HEK293 (cell line): Measurements from ENCODE around the gene G3BP1.

Experiments used
- CTCF ChIA-PET: fragments of 350-600 bp; formaldehyde crosslinking; extraction: SDS; loops from one replicate; lab custom pipeline; 2021; ENCODE audit warnings: antibody characterized with exemption; lab: Yijun Ruan, JAX
- POLR2A ChIA-PET: fragments of 300-600 bp; formaldehyde crosslinking; extraction: SDS; loops from one replicate; lab custom pipeline; 2020; ENCODE audit warnings: antibody characterized with exemption, inconsistent platforms; lab: Yijun Ruan, JAX
- H3K27ac ChIP-seq: fragments of 200-500 bp; sonication (Bioruptor generic); 2 replicates; pipeline ENCODE4 v1.5.1; 2014; ENCODE audit warnings: low read depth, low read length, control low read depth, inconsistent platforms; ENCODE audit errors: extremely low read depth
- H3K36me3 ChIP-seq, 2 experiments: fragments of 200-500 bp in 1 of 2; sonication (Bioruptor generic) in 1 of 2; 1 replicate in 1 of 2; 2 replicates in 1 of 2; pipeline ENCODE4 v1.5.1; 2014 to 2017; ENCODE audit warnings: inconsistent platforms in 2 of 2, low read length in 2 of 2; ENCODE audit not compliant: control insufficient read depth in 2 of 2, insufficient read depth in 1 of 2
- H3K4me1 ChIP-seq: fragments of 200-500 bp; sonication (Bioruptor generic); 2 replicates; pipeline ENCODE4 v1.5.1; 2014; ENCODE audit warnings: mild to moderate bottlenecking, low read length, inconsistent platforms; ENCODE audit not compliant: control insufficient read depth, insufficient read depth
- H3K4me3 ChIP-seq: 2 replicates; pipeline ENCODE4 v1.5.1; 2011; ENCODE audit warnings: low read depth, mild to moderate bottlenecking, control low read depth, low read length, moderate library complexity
- H3K9me3 ChIP-seq: fragments of 200-500 bp; sonication (Bioruptor generic); 2 replicates; pipeline ENCODE4 v1.5.1; 2014; ENCODE audit warnings: low read depth, low read length, inconsistent platforms; ENCODE audit not compliant: control insufficient read depth, insufficient read depth
- GLIS2 ChIP-seq: fragments of 450-650 bp; formaldehyde crosslinking; IDR thresholded peaks from 2 replicates; pipeline ENCODE4 v1.5.1; 2016; ENCODE audit warnings: missing biosample characterization, missing genetic modification characterization
- OSR2 ChIP-seq: fragments of 450-650 bp; formaldehyde crosslinking; IDR thresholded peaks from 2 replicates; pipeline ENCODE4 v1.5.1; 2016; ENCODE audit warnings: missing biosample characterization, missing genetic modification characterization
- SCRT1 ChIP-seq: fragments of 450-650 bp; formaldehyde crosslinking; IDR thresholded peaks from 2 replicates; pipeline ENCODE4 v1.5.1; 2016; ENCODE audit warnings: missing biosample characterization, missing genetic modification characterization, borderline replicate concordance
- ZBTB21 ChIP-seq: fragments of 450-650 bp; formaldehyde crosslinking; IDR thresholded peaks from 2 replicates; pipeline ENCODE4 v1.5.1; 2017; ENCODE audit warnings: missing biosample characterization, missing genetic modification characterization
- ZBTB48 ChIP-seq: fragments of 450-650 bp; formaldehyde crosslinking; IDR thresholded peaks from 2 replicates; pipeline ENCODE4 v1.5.1; 2016; ENCODE audit warnings: missing biosample characterization, missing genetic modification characterization
- ZNF10 ChIP-seq: fragments of 450-650 bp; formaldehyde crosslinking; IDR thresholded peaks from 2 replicates; pipeline ENCODE4 v1.5.1; 2017; ENCODE audit warnings: missing biosample characterization, missing genetic modification characterization
- ZNF146 ChIP-seq: fragments of 450-650 bp; formaldehyde crosslinking; IDR thresholded peaks from 2 replicates; pipeline ENCODE4 v1.5.1; 2016; ENCODE audit warnings: missing biosample characterization, missing genetic modification characterization
- ZNF274 ChIP-seq, 2 experiments: fragments of 200-500 bp in 1 of 2; fragments of 450-650 bp in 1 of 2; sonication (Bioruptor generic) in 1 of 2; formaldehyde crosslinking in 1 of 2; IDR thresholded peaks; 2 replicates each; pipeline versions ENCODE4 v1.5.1 to v1.6.1; 2014 to 2016; ENCODE audit warnings: borderline replicate concordance in 1 of 2, inconsistent platforms in 1 of 2, low read length in 1 of 2, missing biosample characterization in 1 of 2, missing genetic modification characterization in 1 of 2
- ZNF311 ChIP-seq: fragments of 450-650 bp; formaldehyde crosslinking; IDR thresholded peaks from 2 replicates; pipeline ENCODE4 v1.5.1; 2017; ENCODE audit warnings: missing biosample characterization, missing genetic modification characterization, borderline replicate concordance
- ZNF596 ChIP-seq: fragments of 450-650 bp; IDR thresholded peaks from 2 replicates; pipeline ENCODE4 v1.5.0; 2018; ENCODE audit warnings: missing biosample characterization, mild to moderate bottlenecking, missing genetic modification characterization, moderate library complexity
- ZNF701 ChIP-seq: fragments of 450-650 bp; formaldehyde crosslinking; IDR thresholded peaks from 2 replicates; pipeline ENCODE4 v1.5.1; 2016; ENCODE audit warnings: missing biosample characterization, missing genetic modification characterization
- ZNF707 ChIP-seq: fragments of 450-650 bp; formaldehyde crosslinking; IDR thresholded peaks from 2 replicates; pipeline ENCODE4 v1.5.1; 2016; ENCODE audit warnings: missing biosample characterization, missing genetic modification characterization
- ZNF792 ChIP-seq: fragments of 450-650 bp; formaldehyde crosslinking; IDR thresholded peaks from 2 replicates; pipeline ENCODE4 v1.5.1; 2016; ENCODE audit warnings: missing biosample characterization, missing genetic modification characterization
- TF ChIP-seq, protein P1 (sequence below): fragments of 450-650 bp; formaldehyde crosslinking; IDR thresholded peaks from 2 replicates; pipeline ENCODE4 v1.5.1; 2016; ENCODE audit warnings: missing biosample characterization, missing genetic modification characterization
- TF ChIP-seq, protein P2 (sequence below): fragments of 450-650 bp; formaldehyde crosslinking; IDR thresholded peaks from 2 replicates; pipeline ENCODE4 v1.5.1; 2016; ENCODE audit warnings: missing biosample characterization, missing genetic modification characterization
- TF ChIP-seq, protein P3 (sequence below): fragments of 450-650 bp; formaldehyde crosslinking; IDR thresholded peaks from 2 replicates; pipeline ENCODE4 v1.5.1; 2016; ENCODE audit warnings: missing biosample characterization, missing genetic modification characterization, borderline replicate concordance
- TF ChIP-seq, protein P4 (sequence below): fragments of 450-650 bp; formaldehyde crosslinking; IDR thresholded peaks from 2 replicates; pipeline ENCODE4 v1.5.1; 2017; ENCODE audit warnings: missing biosample characterization, mild to moderate bottlenecking, missing genetic modification characterization, moderate library complexity
- TF ChIP-seq, protein P5 (sequence below): fragments of 450-650 bp; formaldehyde crosslinking; IDR thresholded peaks from 2 replicates; pipeline ENCODE4 v1.5.1; 2017; ENCODE audit warnings: missing biosample characterization, missing genetic modification characterization
- TF ChIP-seq, protein P6 (sequence below): fragments of 450-650 bp; formaldehyde crosslinking; IDR thresholded peaks from 2 replicates; pipeline ENCODE4 v1.5.1; 2016; ENCODE audit warnings: missing biosample characterization, missing genetic modification characterization

Gene G3BP1

DNA sequence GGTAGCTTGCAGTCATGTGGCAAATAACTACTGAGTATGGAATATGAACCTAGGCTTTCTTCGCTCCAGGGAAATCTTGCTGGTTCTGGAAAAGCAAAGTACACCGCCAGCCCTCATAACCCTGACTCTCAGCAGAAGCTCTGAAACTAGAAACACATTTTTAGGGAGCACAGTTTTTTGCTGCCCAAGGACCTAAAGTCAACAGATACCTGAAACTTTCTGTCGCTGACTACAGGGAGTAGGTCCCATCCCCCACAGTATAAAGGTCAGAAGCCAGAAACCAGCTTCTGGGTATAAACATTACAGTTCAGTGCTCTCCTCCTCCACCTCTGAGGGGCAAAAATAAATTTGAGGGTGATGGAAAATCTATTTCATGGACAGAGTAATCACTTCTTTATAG, 16.4 kb upstream of the G3BP1 start:
- Histone ChIP-seq H3K9me3 (no peaks in the 10 kb centered on the region), H3K27ac (no peak overlapping the region)
- TF ChIP-seq OSR2 (tag by site-specific recombination) (0 out of 2 replicates have a peak, but pooled peaks have one; percentile 25), ZNF146 (tag by site-specific recombination) (no peak)
- TF ChIP-seq, all 188 proteins: peak for 1
- H3K36me3 ChIP-seq, result peaks cover 0 to 16% of the 10 kb centered on the region in 2 experiments; a peak in 2 of 3 replicates
- H3K4me3 ChIP-seq, result no peak overlapping the region
- H3K4me1 ChIP-seq, result peaks cover 9% of the 10 kb centered on the region
- CTCF ChIA-PET, result interaction anchor here (1.1 to 1.3 kb wide), 2 partner anchors 10 to 96 kb away, joined by 3 to 5 read pairs; no protein-coding TSS in a partner anchor
- POLR2A ChIA-PET, result interaction anchor here (0.9 kb wide), 1 partner anchor 15 kb away, joined by 6 read pairs; the partner anchor contains the start of gene G3BP1

DNA sequence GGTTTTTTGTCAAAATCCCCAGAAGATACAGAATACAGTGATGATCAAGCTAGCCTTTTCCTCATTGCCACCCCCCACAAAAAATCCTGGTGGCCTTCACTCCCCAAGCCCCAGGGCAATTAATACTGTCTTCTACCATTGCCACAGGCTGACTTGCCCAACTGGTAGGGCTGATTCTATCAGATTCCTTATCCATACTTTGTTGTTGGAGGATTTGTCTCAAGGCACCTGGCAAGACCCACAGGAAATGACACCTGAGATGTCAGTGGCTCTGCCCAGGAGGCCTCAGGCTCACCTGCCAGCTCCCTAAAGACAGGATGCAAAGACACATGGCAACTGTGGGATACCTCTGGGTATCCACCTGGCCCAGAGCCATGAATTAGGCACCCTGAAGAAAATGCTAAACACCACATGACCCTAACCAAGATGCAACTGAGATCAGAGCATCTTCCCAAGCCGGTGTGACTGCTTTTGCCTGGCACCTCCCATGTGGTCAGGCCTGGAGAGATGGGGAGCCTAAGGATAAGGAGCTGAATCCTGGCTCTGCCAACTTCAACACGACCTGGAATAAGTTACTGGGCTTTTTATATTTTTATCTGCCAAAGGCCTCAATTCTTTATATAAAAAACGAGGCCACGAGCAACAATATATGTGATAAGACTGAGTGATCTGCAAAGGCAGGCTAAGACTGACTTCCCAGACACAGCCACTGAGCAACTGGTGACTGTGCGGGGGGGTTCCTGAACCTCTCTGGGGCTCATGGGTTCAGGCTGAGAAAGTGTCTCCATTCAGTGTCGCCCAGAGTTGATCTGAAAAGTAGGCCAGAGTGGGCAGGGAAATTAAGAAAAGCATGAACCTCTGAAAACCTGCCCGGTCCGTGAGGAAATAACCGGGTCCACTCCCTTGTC, 14.3 kb upstream of the G3BP1 start:
- H3K27ac ChIP-seq, result peak overlapping the region; percentile 42; the same call in 1 of the 2 replicates
- peaks cover 9% of the 10 kb centered on the region for H3K4me1 ChIP-seq
- peaks cover 0 to 12% of the 10 kb centered on the region in 2 experiments; a peak in 2 of 3 replicates for H3K36me3 ChIP-seq
- H3K4me3 ChIP-seq, result peak overlapping the region; percentile 75
- H3K9me3 ChIP-seq, result no peaks in the 10 kb centered on the region
- ChIA-PET POLR2A (interaction anchor here (0.5 to 6.2 kb wide), 6 partner anchors 8 to 505 kb away, joined by 3 to 58 read pairs (median 4); partner anchors contain the start of genes G3BP1 and SPARC), CTCF (interaction anchor here (0.6 to 1.6 kb wide), 6 partner anchors 14 to 494 kb away, joined by 3 to 8 read pairs (median 5); no protein-coding TSS in a partner anchor)
- TF ChIP-seq, protein P1, sequence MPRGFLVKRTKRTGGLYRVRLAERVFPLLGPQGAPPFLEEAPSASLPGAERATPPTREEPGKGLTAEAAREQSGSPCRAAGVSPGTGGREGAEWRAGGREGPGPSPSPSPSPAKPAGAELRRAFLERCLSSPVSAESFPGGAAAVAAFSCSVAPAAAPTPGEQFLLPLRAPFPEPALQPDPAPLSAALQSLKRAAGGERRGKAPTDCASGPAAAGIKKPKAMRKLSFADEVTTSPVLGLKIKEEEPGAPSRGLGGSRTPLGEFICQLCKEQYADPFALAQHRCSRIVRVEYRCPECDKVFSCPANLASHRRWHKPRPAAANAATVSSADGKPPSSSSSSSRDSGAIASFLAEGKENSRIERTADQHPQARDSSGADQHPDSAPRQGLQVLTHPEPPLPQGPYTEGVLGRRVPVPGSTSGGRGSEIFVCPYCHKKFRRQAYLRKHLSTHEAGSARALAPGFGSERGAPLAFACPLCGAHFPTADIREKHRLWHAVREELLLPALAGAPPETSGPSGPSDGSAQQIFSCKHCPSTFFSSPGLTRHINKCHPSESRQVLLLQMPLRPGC (tag by site-specific recombination), result no peak
- no peak for TF ChIP-seq ZNF274 (IDR thresholded peaks at IDR 0.05; ENCODE audit: low read length)
- TF ChIP-seq ZNF274 (tag by site-specific recombination; IDR thresholded peaks at IDR 0.05; ENCODE audit: borderline replicate concordance), result no peak
- peak; percentile 72; the same call in 1 of the 2 replicates for TF ChIP-seq SCRT1
- TF ChIP-seq, protein P2, sequence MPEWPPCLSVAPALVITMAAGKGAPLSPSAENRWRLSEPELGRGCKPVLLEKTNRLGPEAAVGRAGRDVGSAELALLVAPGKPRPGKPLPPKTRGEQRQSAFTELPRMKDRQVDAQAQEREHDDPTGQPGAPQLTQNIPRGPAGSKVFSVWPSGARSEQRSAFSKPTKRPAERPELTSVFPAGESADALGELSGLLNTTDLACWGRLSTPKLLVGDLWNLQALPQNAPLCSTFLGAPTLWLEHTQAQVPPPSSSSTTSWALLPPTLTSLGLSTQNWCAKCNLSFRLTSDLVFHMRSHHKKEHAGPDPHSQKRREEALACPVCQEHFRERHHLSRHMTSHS, result no peak
- no peak for TF ChIP-seq ZNF707 (tag by site-specific recombination)
- TF ChIP-seq ZNF701, result no peak
- peak; percentile 21; the same call in 1 of the 2 replicates for TF ChIP-seq GLIS2 (tag by site-specific recombination)
- TF ChIP-seq ZNF596 (tag by site-specific recombination), result no peak
- TF ChIP-seq, protein P3, sequence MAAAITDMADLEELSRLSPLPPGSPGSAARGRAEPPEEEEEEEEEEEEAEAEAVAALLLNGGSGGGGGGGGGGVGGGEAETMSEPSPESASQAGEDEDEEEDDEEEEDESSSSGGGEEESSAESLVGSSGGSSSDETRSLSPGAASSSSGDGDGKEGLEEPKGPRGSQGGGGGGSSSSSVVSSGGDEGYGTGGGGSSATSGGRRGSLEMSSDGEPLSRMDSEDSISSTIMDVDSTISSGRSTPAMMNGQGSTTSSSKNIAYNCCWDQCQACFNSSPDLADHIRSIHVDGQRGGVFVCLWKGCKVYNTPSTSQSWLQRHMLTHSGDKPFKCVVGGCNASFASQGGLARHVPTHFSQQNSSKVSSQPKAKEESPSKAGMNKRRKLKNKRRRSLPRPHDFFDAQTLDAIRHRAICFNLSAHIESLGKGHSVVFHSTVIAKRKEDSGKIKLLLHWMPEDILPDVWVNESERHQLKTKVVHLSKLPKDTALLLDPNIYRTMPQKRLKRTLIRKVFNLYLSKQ (tag by site-specific recombination), result no peak
- no peak for TF ChIP-seq ZNF792 (tag by site-specific recombination)
- TF ChIP-seq ZNF311 (tag by site-specific recombination), result no peak
- no peak for TF ChIP-seq ZBTB21 (tag by site-specific recombination)
- TF ChIP-seq, protein P4, sequence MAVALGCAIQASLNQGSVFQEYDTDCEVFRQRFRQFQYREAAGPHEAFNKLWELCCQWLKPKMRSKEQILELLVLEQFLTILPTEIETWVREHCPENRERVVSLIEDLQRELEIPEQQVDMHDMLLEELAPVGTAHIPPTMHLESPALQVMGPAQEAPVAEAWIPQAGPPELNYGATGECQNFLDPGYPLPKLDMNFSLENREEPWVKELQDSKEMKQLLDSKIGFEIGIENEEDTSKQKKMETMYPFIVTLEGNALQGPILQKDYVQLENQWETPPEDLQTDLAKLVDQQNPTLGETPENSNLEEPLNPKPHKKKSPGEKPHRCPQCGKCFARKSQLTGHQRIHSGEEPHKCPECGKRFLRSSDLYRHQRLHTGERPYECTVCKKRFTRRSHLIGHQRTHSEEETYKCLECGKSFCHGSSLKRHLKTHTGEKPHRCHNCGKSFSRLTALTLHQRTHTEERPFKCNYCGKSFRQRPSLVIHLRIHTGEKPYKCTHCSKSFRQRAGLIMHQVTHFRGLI (tag by site-specific recombination), result peak; percentile 90
- TF ChIP-seq, protein P5, sequence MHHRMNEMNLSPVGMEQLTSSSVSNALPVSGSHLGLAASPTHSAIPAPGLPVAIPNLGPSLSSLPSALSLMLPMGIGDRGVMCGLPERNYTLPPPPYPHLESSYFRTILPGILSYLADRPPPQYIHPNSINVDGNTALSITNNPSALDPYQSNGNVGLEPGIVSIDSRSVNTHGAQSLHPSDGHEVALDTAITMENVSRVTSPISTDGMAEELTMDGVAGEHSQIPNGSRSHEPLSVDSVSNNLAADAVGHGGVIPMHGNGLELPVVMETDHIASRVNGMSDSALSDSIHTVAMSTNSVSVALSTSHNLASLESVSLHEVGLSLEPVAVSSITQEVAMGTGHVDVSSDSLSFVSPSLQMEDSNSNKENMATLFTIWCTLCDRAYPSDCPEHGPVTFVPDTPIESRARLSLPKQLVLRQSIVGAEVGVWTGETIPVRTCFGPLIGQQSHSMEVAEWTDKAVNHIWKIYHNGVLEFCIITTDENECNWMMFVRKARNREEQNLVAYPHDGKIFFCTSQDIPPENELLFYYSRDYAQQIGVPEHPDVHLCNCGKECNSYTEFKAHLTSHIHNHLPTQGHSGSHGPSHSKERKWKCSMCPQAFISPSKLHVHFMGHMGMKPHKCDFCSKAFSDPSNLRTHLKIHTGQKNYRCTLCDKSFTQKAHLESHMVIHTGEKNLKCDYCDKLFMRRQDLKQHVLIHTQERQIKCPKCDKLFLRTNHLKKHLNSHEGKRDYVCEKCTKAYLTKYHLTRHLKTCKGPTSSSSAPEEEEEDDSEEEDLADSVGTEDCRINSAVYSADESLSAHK (tag by site-specific recombination), result no peak
- TF ChIP-seq, protein P6, sequence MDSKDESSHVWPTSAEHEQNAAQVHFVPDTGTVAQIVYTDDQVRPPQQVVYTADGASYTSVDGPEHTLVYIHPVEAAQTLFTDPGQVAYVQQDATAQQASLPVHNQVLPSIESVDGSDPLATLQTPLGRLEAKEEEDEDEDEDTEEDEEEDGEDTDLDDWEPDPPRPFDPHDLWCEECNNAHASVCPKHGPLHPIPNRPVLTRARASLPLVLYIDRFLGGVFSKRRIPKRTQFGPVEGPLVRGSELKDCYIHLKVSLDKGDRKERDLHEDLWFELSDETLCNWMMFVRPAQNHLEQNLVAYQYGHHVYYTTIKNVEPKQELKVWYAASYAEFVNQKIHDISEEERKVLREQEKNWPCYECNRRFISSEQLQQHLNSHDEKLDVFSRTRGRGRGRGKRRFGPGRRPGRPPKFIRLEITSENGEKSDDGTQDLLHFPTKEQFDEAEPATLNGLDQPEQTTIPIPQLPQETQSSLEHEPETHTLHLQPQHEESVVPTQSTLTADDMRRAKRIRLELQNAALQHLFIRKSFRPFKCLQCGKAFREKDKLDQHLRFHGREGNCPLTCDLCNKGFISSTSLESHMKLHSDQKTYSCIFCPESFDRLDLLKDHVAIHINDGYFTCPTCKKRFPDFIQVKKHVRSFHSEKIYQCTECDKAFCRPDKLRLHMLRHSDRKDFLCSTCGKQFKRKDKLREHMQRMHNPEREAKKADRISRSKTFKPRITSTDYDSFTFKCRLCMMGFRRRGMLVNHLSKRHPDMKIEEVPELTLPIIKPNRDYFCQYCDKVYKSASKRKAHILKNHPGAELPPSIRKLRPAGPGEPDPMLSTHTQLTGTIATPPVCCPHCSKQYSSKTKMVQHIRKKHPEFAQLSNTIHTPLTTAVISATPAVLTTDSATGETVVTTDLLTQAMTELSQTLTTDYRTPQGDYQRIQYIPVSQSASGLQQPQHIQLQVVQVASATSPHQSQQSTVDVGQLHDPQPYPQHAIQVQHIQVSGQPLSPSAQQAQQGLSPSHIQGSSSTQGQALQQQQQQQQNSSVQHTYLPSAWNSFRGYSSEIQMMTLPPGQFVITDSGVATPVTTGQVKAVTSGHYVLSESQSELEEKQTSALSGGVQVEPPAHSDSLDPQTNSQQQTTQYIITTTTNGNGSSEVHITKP (tag by site-specific recombination), result peak; percentile 68; the same call in 1 of the 2 replicates
- no peak for TF ChIP-seq ZNF10
- no peak for TF ChIP-seq ZBTB48 (tag by site-specific recombination)
